ENCODE results near the gene TMEM129.

Gene TMEM129

GRCh38 chr4:1693131-1693896 is 27.8 kb downstream of the TMEM129 start:
- Histone ChIP-seq H2BK120ac (ENCODE audit: insufficient read depth, low read length, poor library complexity) (no peak overlapping the region), H2AK5ac (ENCODE audit: low read length) (no peak overlapping the region), H3K4me3 (ENCODE audit: low read depth, low read length) (no peak overlapping the region), H2AFZ (ENCODE audit: insufficient read depth, low read length, poor library complexity) (no peak overlapping the region), H4K91ac (ENCODE audit: low read depth, low read length) (no peak overlapping the region), H3K27ac (ENCODE audit: low read depth, low read length) (no peak overlapping the region), H3K18ac (ENCODE audit: low read length) (no peak overlapping the region), H3K4ac (ENCODE audit: low read depth, low read length) (no peak overlapping the region), H3K79me2 (ENCODE audit: control insufficient read depth, insufficient read depth, low read length, poor library complexity) (no peaks in the 10 kb centered on the region), H3K27me3 (ENCODE audit: insufficient read depth, low read length) (no peaks in the 10 kb centered on the region), H3K9me3 (ENCODE audit: insufficient read depth, low read depth, low read length) (no peaks in the 10 kb centered on the region), H4K8ac (ENCODE audit: low read depth, low read length) (no peak overlapping the region), H3K79me1 (ENCODE audit: low read length) (no peaks in the 10 kb centered on the region), H2BK5ac (ENCODE audit: low read depth, low read length, poor library complexity) (no peak overlapping the region), H3K4me1 (ENCODE audit: control insufficient read depth in 1 of 2, insufficient read depth in 2 of 2, low read length in 2 of 2) (no peaks in the 10 kb centered on the region), H3K4me2 (ENCODE audit: low read length) (no peak overlapping the region), H3K14ac (ENCODE audit: low read length) (no peak overlapping the region), H3K9ac (ENCODE audit: low read length) (no peak overlapping the region), H3K23ac (ENCODE audit: low read length) (no peak overlapping the region), H2BK12ac (ENCODE audit: low read length) (no peak overlapping the region), H3K36me3 (ENCODE audit: control insufficient read depth in 1 of 2, insufficient read depth in 2 of 2, low read length in 2 of 2) (peaks cover 46 to 63% of the 10 kb centered on the region in 2 experiments), H4K12ac (ENCODE audit: low read depth, low read length) (no peak overlapping the region)
- peak; percentile 77 to 95 for DNase-seq
- no CpG with 5 or more reads among the region's 7 CpGs for WGBS (ENCODE audit: extremely low coverage, insufficient coverage, insufficient read length)

GRCh38 chr4:1691737-1692373 is 29.3 kb downstream of the TMEM129 start:
- no peak overlapping the region for H3K9ac ChIP-seq (ENCODE audit: low read length)
- H4K8ac ChIP-seq (ENCODE audit: low read depth, low read length) = no peak overlapping the region
- no CpG with 5 or more reads among the region's 9 CpGs for WGBS (ENCODE audit: extremely low coverage, insufficient coverage, insufficient read length)
- H3K23ac ChIP-seq (ENCODE audit: low read length) = no peak overlapping the region
- no peak overlapping the region for H3K4ac ChIP-seq (ENCODE audit: low read depth, low read length)
- no peaks in the 10 kb centered on the region for H3K27me3 ChIP-seq (ENCODE audit: insufficient read depth, low read length)
- H3K27ac ChIP-seq (ENCODE audit: low read depth, low read length) = no peak overlapping the region
- no peak overlapping the region for H2BK5ac ChIP-seq (ENCODE audit: low read depth, low read length, poor library complexity)
- no peak overlapping the region for H4K12ac ChIP-seq (ENCODE audit: low read depth, low read length)
- H2AFZ ChIP-seq (ENCODE audit: insufficient read depth, low read length, poor library complexity) = no peak overlapping the region
- H2AK5ac ChIP-seq (ENCODE audit: low read length) = no peak overlapping the region
- no peak overlapping the region for H3K4me2 ChIP-seq (ENCODE audit: low read length)
- no peaks in the 10 kb centered on the region for H3K79me2 ChIP-seq (ENCODE audit: control insufficient read depth, insufficient read depth, low read length, poor library complexity)
- no peak overlapping the region for H3K14ac ChIP-seq (ENCODE audit: low read length)
- H3K18ac ChIP-seq (ENCODE audit: low read length) = no peak overlapping the region
- H3K4me3 ChIP-seq (ENCODE audit: low read depth, low read length) = no peak overlapping the region
- H3K9me3 ChIP-seq (ENCODE audit: insufficient read depth, low read depth, low read length) = no peaks in the 10 kb centered on the region
- H3K36me3 ChIP-seq (ENCODE audit: control insufficient read depth in 1 of 2, insufficient read depth in 2 of 2, low read length in 2 of 2) = peaks cover 38 to 56% of the 10 kb centered on the region in 2 experiments
- DNase-seq = no peak
- no peak overlapping the region for H4K91ac ChIP-seq (ENCODE audit: low read depth, low read length)
- H2BK12ac ChIP-seq (ENCODE audit: low read length) = no peak overlapping the region
- no peak overlapping the region for H2BK120ac ChIP-seq (ENCODE audit: insufficient read depth, low read length, poor library complexity)
- no peaks in the 10 kb centered on the region for H3K79me1 ChIP-seq (ENCODE audit: low read length)
- no peaks in the 10 kb centered on the region for H3K4me1 ChIP-seq (ENCODE audit: control insufficient read depth in 1 of 2, insufficient read depth in 2 of 2, low read length in 2 of 2)

GRCh38 chr4:1690698-1691097 is 30.4 kb downstream of the TMEM129 start:
- Histone ChIP-seq H3K79me1 (ENCODE audit: low read length) (no peaks in the 10 kb centered on the region), H3K79me2 (ENCODE audit: control insufficient read depth, insufficient read depth, low read length, poor library complexity) (no peaks in the 10 kb centered on the region)
- WGBS (ENCODE audit: extremely low coverage, insufficient coverage, insufficient read length) = no CpG with 5 or more reads among the region's 3 CpGs

GRCh38 chr4:1686440-1687036 is 34.6 kb downstream of the TMEM129 start:
- Histone ChIP-seq H3K18ac (ENCODE audit: low read length) (no peak overlapping the region), H3K14ac (ENCODE audit: low read length) (no peak overlapping the region), H2BK12ac (ENCODE audit: low read length) (no peak overlapping the region), H4K91ac (ENCODE audit: low read depth, low read length) (no peak overlapping the region), H2AK5ac (ENCODE audit: low read length) (no peak overlapping the region), H4K12ac (ENCODE audit: low read depth, low read length) (no peak overlapping the region), H3K4me2 (ENCODE audit: low read length) (no peak overlapping the region), H3K79me2 (ENCODE audit: control insufficient read depth, insufficient read depth, low read length, poor library complexity) (no peaks in the 10 kb centered on the region), H3K4me3 (ENCODE audit: low read depth, low read length) (no peak overlapping the region), H2BK5ac (ENCODE audit: low read depth, low read length, poor library complexity) (no peak overlapping the region), H3K36me3 (ENCODE audit: control insufficient read depth in 1 of 2, insufficient read depth in 2 of 2, low read length in 2 of 2) (peaks cover 9 to 14% of the 10 kb centered on the region in 2 experiments), H2BK120ac (ENCODE audit: insufficient read depth, low read length, poor library complexity) (no peak overlapping the region), H4K8ac (ENCODE audit: low read depth, low read length) (no peak overlapping the region), H2AFZ (ENCODE audit: insufficient read depth, low read length, poor library complexity) (no peak overlapping the region), H3K4ac (ENCODE audit: low read depth, low read length) (no peak overlapping the region), H3K4me1 (ENCODE audit: control insufficient read depth in 1 of 2, insufficient read depth in 2 of 2, low read length in 2 of 2) (peaks cover 11% of the 10 kb centered on the region in 2 experiments), H3K27ac (ENCODE audit: low read depth, low read length) (no peak overlapping the region), H3K9me3 (ENCODE audit: insufficient read depth, low read depth, low read length) (no peaks in the 10 kb centered on the region), H3K23ac (ENCODE audit: low read length) (no peak overlapping the region), H3K79me1 (ENCODE audit: low read length) (peaks cover 7% of the 10 kb centered on the region), H3K9ac (ENCODE audit: low read length) (no peak overlapping the region), H3K27me3 (ENCODE audit: insufficient read depth, low read length) (peaks cover 6% of the 10 kb centered on the region)
- no peak for DNase-seq
- no CpG with 5 or more reads among the region's 7 CpGs for WGBS (ENCODE audit: extremely low coverage, insufficient coverage, insufficient read length)

More at GRCh38 chr4:1690698-1691097, 30.4 kb downstream of the TMEM129 start:
- Histone ChIP-seq H2BK120ac (ENCODE audit: insufficient read depth, low read length, poor library complexity) (no peak overlapping the region), H2BK12ac (ENCODE audit: low read length) (no peak overlapping the region), H4K8ac (ENCODE audit: low read depth, low read length) (no peak overlapping the region), H3K14ac (ENCODE audit: low read length) (no peak overlapping the region), H3K18ac (ENCODE audit: low read length) (no peak overlapping the region), H2BK5ac (ENCODE audit: low read depth, low read length, poor library complexity) (no peak overlapping the region), H3K9ac (ENCODE audit: low read length) (no peak overlapping the region), H3K4me3 (ENCODE audit: low read depth, low read length) (no peak overlapping the region), H3K36me3 (ENCODE audit: control insufficient read depth in 1 of 2, insufficient read depth in 2 of 2, low read length in 2 of 2) (peaks cover 32 to 48% of the 10 kb centered on the region in 2 experiments), H3K4me1 (ENCODE audit: control insufficient read depth in 1 of 2, insufficient read depth in 2 of 2, low read length in 2 of 2) (no peaks in the 10 kb centered on the region), H4K91ac (ENCODE audit: low read depth, low read length) (no peak overlapping the region), H2AK5ac (ENCODE audit: low read length) (no peak overlapping the region), H3K27ac (ENCODE audit: low read depth, low read length) (no peak overlapping the region), H3K4ac (ENCODE audit: low read depth, low read length) (no peak overlapping the region), H3K27me3 (ENCODE audit: insufficient read depth, low read length) (no peaks in the 10 kb centered on the region), H4K12ac (ENCODE audit: low read depth, low read length) (no peak overlapping the region), H3K4me2 (ENCODE audit: low read length) (no peak overlapping the region), H3K9me3 (ENCODE audit: insufficient read depth, low read depth, low read length) (no peaks in the 10 kb centered on the region), H2AFZ (ENCODE audit: insufficient read depth, low read length, poor library complexity) (no peak overlapping the region), H3K23ac (ENCODE audit: low read length) (no peak overlapping the region)
- no peak for DNase-seq

All from trophoblast cell (in vitro differentiated cells and primary cell).